HG02678 (cell line): ENCODE data around the gene WNK2.

Experiments
- ATAC-seq: cut with Tn5 transposase; IDR thresholded peaks from one replicate; pipeline ENCODE4 v1.9.1; 2021; ENCODE audit warnings: mild to moderate bottlenecking, moderate library complexity; ENCODE audit not compliant: unreplicated experiment

The WNK2 gene

GRCh38 chr9:93290495-93291434 is 106.8 kb downstream of the WNK2 start:
- no peak for ATAC-seq

GRCh38 chr9:93291536-93292287 is 107.8 kb downstream of the WNK2 start:
- ATAC-seq = no peak

DNA sequence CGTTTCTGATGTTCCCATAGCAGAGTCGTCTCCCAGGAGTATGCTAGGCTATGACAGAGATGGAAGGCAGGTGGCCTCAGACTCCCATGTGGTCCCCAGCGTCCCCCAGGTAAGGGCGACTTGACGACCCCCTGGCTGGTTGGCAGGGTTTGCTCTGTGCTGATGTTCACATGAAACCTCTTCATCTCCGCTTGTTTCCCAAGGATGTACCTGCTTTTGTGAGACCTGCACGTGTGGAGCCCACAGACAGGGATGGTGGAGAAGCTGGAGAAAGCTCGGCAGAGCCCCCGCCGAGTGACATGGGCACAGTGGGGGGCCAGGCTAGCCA is 108.3 kb downstream of the WNK2 start:
- ATAC-seq = no peak

DNA sequence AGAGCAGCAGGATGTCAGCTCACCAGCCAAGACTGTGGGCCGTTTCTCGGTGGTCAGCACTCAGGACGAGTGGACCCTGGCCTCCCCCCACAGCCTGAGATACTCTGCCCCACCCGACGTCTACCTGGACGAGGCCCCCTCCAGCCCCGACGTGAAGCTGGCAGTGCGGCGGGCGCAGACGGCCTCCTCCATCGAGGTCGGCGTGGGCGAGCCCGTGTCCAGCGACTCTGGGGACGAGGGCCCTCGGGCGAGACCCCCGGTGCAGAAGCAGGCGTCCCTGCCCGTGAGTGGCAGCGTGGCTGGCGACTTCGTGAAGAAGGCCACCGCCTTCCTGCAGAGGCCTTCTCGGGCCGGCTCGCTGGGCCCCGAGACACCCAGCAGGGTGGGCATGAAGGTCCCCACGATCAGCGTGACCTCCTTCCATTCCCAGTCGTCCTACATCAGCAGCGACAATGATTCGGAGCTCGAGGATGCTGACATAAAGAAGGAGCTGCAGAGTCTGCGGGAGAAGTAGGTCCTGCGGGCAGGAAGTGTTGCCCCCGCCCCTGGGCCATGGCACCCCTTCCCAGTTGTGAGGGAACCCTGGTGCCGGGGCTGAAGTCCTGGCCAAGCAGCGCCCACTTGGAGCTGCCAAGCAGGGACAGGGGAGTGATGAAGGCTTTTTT is 108.9 kb downstream of the WNK2 start:
- no peak for ATAC-seq

GRCh38 chr9:93294011-93294410 is 110.1 kb downstream of the WNK2 start:
- no peak for ATAC-seq

GRCh38 chr9:93295031-93295430 is 111.1 kb downstream of the WNK2 start:
- ATAC-seq = no peak

- no peak for ATAC-seq
Observed at GRCh38 chr9:93295456-93296076, 111.6 kb downstream of the WNK2 start.

GRCh38 chr9:93296889-93297480 is 113.0 kb downstream of the WNK2 start:
- ATAC-seq = no peak

DNA sequence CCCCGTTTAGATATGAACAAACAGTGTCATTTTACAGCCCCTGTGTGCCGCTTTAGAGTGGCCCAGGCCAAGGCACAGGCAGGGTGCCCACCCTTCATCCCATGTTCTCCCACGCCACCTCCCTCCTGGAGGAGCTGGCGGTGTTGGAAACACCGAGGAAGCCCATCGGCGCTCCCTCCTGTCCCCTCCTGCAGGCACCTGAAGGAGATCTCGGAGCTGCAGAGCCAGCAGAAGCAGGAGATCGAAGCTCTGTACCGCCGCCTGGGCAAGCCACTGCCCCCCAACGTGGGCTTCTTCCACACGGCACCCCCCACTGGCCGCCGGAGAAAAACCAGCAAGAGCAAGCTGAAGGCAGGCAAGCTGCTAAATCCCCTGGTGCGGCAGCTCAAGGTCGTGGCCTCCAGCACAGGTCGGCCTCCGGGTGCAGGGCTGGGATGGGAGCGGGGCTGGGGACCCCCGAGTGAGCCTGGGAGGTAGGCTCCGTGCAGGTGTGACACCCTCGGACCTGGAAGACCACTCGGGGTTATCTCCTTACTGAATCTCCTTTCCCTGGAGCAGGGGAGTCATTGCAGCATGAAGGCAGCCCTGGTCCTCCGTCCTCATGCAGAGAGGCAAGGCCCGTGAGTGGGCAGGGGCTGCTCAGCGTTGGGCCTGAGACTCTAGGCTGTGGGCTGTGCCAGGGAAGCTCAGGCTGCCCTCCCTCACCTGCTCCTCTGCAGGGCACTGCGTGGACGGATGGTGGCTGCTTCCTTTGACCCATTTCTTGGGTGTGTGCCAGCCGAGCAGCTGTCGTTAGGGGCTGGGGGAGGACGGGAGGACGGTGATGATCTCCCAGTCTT is 113.9 kb downstream of the WNK2 start:
- no peak for ATAC-seq

GRCh38 chr9:93298498-93299417 is 114.8 kb downstream of the WNK2 start:
- ATAC-seq = no peak

DNA sequence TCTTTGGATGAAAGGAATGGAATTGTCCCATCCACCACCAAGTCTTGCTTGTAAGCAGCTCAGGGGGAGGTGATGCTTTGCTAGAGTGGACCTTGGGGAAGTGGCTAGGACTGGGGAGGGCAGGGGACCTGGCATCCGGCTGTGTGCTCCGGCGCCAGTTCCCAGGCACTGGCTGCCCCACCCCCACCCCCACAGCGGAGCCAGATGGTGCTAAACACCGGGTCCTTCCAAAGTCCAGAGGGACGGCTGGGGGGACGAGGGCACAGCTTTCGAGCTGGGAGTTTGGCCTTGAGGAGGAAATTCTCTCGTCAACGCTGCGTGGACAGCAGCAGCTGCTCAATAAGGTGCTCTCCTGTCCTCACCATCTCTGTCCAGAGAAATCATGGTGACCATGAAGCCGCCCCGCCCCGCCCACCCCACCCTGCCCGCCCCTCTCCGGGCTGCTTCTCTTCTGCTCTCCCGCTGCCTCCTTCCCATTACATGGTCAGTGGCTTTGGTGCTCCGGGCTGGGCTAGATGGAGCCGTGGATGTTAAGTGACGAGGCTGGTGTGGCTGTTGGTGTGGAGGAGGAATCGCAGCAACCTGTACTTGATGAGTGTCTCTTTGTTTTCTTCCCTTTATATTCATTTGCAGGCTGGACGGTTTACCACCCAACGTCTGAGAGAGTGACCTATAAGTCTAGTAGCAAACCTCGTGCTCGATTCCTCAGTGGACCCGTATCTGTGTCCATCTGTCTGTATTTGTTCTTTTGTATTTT is 115.7 kb downstream of the WNK2 start:
- ATAC-seq = no peak

GRCh38 chr9:93300175-93300572 is 116.2 kb downstream of the WNK2 start:
- no peak for ATAC-seq

- no peak for ATAC-seq
Observed at GRCh38 chr9:93300585-93301081, 116.7 kb downstream of the WNK2 start.

DNA sequence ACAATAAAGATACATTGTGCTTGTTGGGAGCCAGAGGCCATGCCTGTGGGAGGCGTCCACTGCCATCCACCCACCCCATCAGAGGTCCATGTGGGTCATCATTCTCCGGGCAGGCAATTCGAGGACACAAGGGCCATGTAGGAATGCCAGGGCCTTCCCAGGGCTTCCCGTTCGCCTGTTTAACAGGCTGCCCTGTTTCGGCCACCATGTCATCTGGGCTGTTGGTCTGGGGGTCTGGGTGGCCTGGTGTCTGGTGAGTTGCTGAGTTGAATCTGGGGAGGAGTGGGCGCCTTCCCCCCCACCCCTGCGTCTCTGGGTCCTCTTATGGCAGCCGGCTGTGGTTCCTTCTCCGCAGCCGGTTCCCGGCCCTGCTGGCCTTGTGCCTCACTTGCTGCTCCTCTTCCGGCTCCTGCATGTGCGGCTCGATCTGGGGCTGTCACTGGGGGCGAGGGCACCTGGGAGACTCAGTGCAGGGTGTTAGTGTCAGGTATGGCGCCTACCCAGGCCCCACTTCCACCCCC is 117.4 kb downstream of the WNK2 start:
- no peak for ATAC-seq

DNA sequence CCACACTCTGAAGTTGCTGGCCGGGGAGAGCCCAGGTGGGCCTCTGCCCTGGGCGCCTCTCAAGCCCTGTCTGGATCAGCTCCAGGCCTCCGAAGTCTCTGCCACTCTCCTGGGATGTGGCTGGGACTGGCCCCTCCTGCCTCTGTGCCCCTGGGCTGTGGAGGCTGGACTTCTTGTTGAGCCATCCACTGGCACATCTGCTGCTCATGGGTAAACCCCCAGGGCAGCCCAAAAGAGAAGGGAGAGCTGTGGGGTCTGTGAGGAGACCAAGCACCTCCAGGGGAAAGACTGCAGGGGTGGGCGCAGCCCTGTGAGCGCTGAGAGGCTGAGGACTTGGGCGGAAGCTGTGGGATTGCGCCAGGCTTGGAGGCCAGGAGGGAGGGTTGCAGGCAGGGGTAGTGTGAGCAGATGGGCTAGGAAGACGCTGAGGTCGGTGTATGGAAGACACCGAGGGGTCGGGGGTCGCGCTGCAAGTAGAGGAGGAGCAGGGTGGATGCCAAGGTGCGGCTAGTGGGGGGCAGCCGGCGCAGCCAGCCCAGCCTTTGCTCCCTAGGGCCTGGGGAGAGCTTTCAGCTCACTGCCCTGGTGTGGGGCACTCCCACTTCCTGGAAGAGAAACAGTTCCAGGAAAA is 118.1 kb downstream of the WNK2 start:
- ATAC-seq = no peak

GRCh38 chr9:93302586-93303257 is 118.8 kb downstream of the WNK2 start:
- no peak for ATAC-seq
